DMS153 (cell line): ENCODE results near the gene ADD3.

Experiments
- DNase-seq: peaks from one replicate; lab custom pipeline; 2025; lab: John Stamatoyannopoulos, UW

ADD3 gene

GRCh38 chr10:110007701-110008517 is at the start of gene ADD3:
TSS of gene ADD3 (plus strand) at chr10:110007984. CDS start at chr10:110100654, 92,670 bp downstream.
- peak; percentile 81 for DNase-seq

GRCh38 chr10:109958059-109958458 is 49.7 kb upstream of the ADD3 start:
- DNase-seq, result no peak

GRCh38 chr10:109959259-109960145 is 48.3 kb upstream of the ADD3 start:
- no peak for DNase-seq

- DNase-seq, result no peak
Observed at GRCh38 chr10:109960682-109961081, 47.1 kb upstream of the ADD3 start.

- DNase-seq, result peak; percentile 82
Observed at GRCh38 chr10:109961174-109962001, 46.4 kb upstream of the ADD3 start.

GRCh38 chr10:109962247-109962646 is 45.5 kb upstream of the ADD3 start:
- no peak for DNase-seq

GRCh38 chr10:109963439-109963838 is 44.3 kb upstream of the ADD3 start:
- no peak for DNase-seq

- DNase-seq, result no peak
Observed at GRCh38 chr10:109964318-109964717, 43.5 kb upstream of the ADD3 start.

GRCh38 chr10:109966961-109967738 is 40.6 kb upstream of the ADD3 start:
- DNase-seq, result no peak

GRCh38 chr10:109967739-109968088 is 40.1 kb upstream of the ADD3 start:
- DNase-seq, result no peak

- no peak for DNase-seq
Observed at GRCh38 chr10:109968953-109969759, 38.6 kb upstream of the ADD3 start.

GRCh38 chr10:109969760-109970346 is 37.9 kb upstream of the ADD3 start:
- no peak for DNase-seq

GRCh38 chr10:109971634-109972033 is 36.1 kb upstream of the ADD3 start:
- DNase-seq, result no peak

GRCh38 chr10:109972372-109973001 is 35.3 kb upstream of the ADD3 start:
- no peak for DNase-seq

- DNase-seq, result no peak
Observed at GRCh38 chr10:109973326-109973829, 34.4 kb upstream of the ADD3 start.

- DNase-seq, result no peak
Observed at GRCh38 chr10:109974504-109975191, 33.1 kb upstream of the ADD3 start.

- DNase-seq, result no peak
Observed at GRCh38 chr10:109975244-109976190, 32.3 kb upstream of the ADD3 start.

- peak; percentile 76 for DNase-seq
Observed at GRCh38 chr10:109976681-109977080, 31.1 kb upstream of the ADD3 start.
